GM12878 (cell line): ENCODE results near the gene FGGY. TPM values are rescaled to one million over a fixed set of nuclear protein-coding genes. Genes with fewer than 3 reads are reported as not detected.

Source experiments
- ATAC-seq: fragments of 200-7000 bp; cut with Tn5 transposase; 3 replicates; pipeline ENCODE4 v1.9.1; 2020; ENCODE audit warnings: mild to moderate bottlenecking, moderate library complexity
- BruUV-seq: library from RNA; stranded (reverse); fragments of 400-500 nt; replicated peaks from 2 replicates; lab custom pipeline; 2021; lab: Mats Ljungman, UMichigan
- CTCF ChIA-PET: fragments of 300-600 bp; sonication (Branson Sonifier 250); formaldehyde crosslinking; extraction: SDS; loops from one replicate; lab custom pipeline; 2021; ENCODE audit warnings: inconsistent platforms; lab: Yijun Ruan, JAX
- POLR2A ChIA-PET: fragments of 350-600 bp; formaldehyde crosslinking; extraction: SDS; loops from one replicate; lab custom pipeline; 2021; ENCODE audit warnings: inconsistent platforms; lab: Charles Lee
- RAD21 ChIA-PET: fragments of 300-600 bp; sonication (Branson Sonifier 250); formaldehyde crosslinking; loops from one replicate; lab custom pipeline; 2023; ENCODE audit warnings: antibody characterized with exemption; ENCODE audit not compliant: unreplicated experiment; lab: Charles Lee
- SMC1A ChIA-PET: fragments of 300-600 bp; sonication (Branson Sonifier 250); formaldehyde crosslinking; loops from one replicate; lab custom pipeline; 2023; ENCODE audit not compliant: unreplicated experiment, uncharacterized antibody; lab: Charles Lee
- DNase-seq: peaks from one replicate; pipeline ENCODE4 v3.0.0-alpha.2; 2011; ENCODE audit warnings: low read depth, low spot score
- FAIRE-seq: peaks from 3 replicates; lab custom pipeline; 2011; peaks lifted over from hg19 to GRCh38; lab: Jason Lieb, UNC
- H2AFZ ChIP-seq: 2 replicates; pipeline ENCODE4 v1.6.0; 2011; ENCODE audit warnings: low read depth, low read length, control low read depth; ENCODE audit not compliant: control insufficient read depth
- H3K27ac ChIP-seq: 2 replicates; pipeline ENCODE4 v1.5.1; 2011; ENCODE audit warnings: control low read depth; ENCODE audit not compliant: control insufficient read depth, insufficient read depth
- H3K27me3 ChIP-seq, 2 experiments: replicated peaks in 1 of 2; 2 replicates each; pipeline versions ENCODE4 v1.6.0 to v1.6.1; 2011; ENCODE audit warnings: low read length in 1 of 2; ENCODE audit not compliant: control insufficient read depth in 2 of 2, insufficient read depth in 2 of 2
- H3K36me3 ChIP-seq, 2 experiments: 2 replicates each; pipeline ENCODE4 v1.5.1; 2011; ENCODE audit warnings: low read length in 1 of 2; ENCODE audit not compliant: control insufficient read depth in 2 of 2, insufficient read depth in 2 of 2
- H3K4me1 ChIP-seq: 2 replicates; pipeline ENCODE4 v1.6.1; 2011; ENCODE audit warnings: mild to moderate bottlenecking, low read length, moderate library complexity, mixed read lengths; ENCODE audit not compliant: control insufficient read depth, insufficient read depth
- H3K4me2 ChIP-seq: 2 replicates; pipeline ENCODE4 v1.6.0; 2011; ENCODE audit warnings: control low read depth; ENCODE audit not compliant: control insufficient read depth, insufficient read depth
- H3K4me3 ChIP-seq: fragments of 200-600 bp; sonication (generic); 2 replicates; pipeline ENCODE4 v1.5.1; 2016
- H3K79me2 ChIP-seq: 2 replicates; pipeline ENCODE4 v1.6.0; 2011; ENCODE audit warnings: low read length; ENCODE audit not compliant: control insufficient read depth, insufficient read depth
- H3K9ac ChIP-seq: 2 replicates; pipeline ENCODE4 v1.8.0; 2011; ENCODE audit warnings: low read length, control low read depth, mixed read lengths; ENCODE audit not compliant: control insufficient read depth, insufficient read depth
- H3K9me3 ChIP-seq: replicated peaks from 3 replicates; pipeline ENCODE4 v1.5.1; 2011; ENCODE audit warnings: mild to moderate bottlenecking, low read length; ENCODE audit not compliant: control insufficient read depth, insufficient read depth
- H4K20me1 ChIP-seq: 2 replicates; pipeline ENCODE4 v1.6.0; 2011; ENCODE audit not compliant: control insufficient read depth, insufficient read depth
- MLLT1 ChIP-seq: fragments of 450-650 bp; IDR thresholded peaks from 2 replicates; pipeline ENCODE4 v1.6.1; 2016; ENCODE audit warnings: mild to moderate bottlenecking
- MYB ChIP-seq: fragments of 150-350 bp; IDR thresholded peaks from 2 replicates; pipeline ENCODE4 v1.6.1; 2014; ENCODE audit warnings: mild to moderate bottlenecking, low read depth, low read length, borderline replicate concordance
- NR2F1 ChIP-seq: fragments of 450-650 bp; conservative IDR thresholded peaks from 2 replicates; pipeline ENCODE4 v1.6.1; 2017; ENCODE audit warnings: mild to moderate bottlenecking
- RBBP5 ChIP-seq: fragments of 200-600 bp; sonication (generic); conservative IDR thresholded peaks from 2 replicates; pipeline ENCODE4 v1.6.1; 2016
- WGBS: methylation state at CpG from one replicate; pipeline ENCODE4 v1.1.6; 2016; ENCODE audit warnings: low lambda C conversion rate; ENCODE audit not compliant: insufficient replicate concordance, insufficient coverage; ENCODE audit errors: missing lambda C conversion rate; 5-methylcytosine and 5-hydroxymethylcytosine counted together
- in situ Hi-C: fragments of 300-500 bp; cut with MboI; formaldehyde crosslinking; loops from 9 replicates; pipeline ENCODE4 v1.14.3; 2018; ENCODE audit warnings: mixed read lengths
- intact Hi-C: fragments of 100-400 bp; cut with micrococcal nuclease; formaldehyde crosslinking; loops from one replicate; pipeline ENCODE4 v1.14.2; 2022; ENCODE audit not compliant: unreplicated experiment
- polyA plus RNA-seq, 11 experiments: library from polyadenylated mRNA; depleted of rRNA in 4 of 11; unstranded in 6 of 11; stranded (reverse) in 5 of 11; fragments of >200 nt; fragmentation: Nextera tagmentation in 4 of 11; fragmentation: Illumina TruSeq in 1 of 11; extraction: Ambion mirVana in 4 of 11; extraction: Trizol in 1 of 11; gene quantifications; 1 replicate in 1 of 11; 2 replicates in 10 of 11; pipeline versions ENCODE4 v1.2.1 to v1.2.3, GENCODE V29; 2011 to 2016; ENCODE audit warnings: inconsistent platforms in 2 of 11, missing spikeins in 2 of 11, low read depth in 1 of 11
- total RNA-seq, 4 experiments: library from RNA; depleted of rRNA in 3 of 4; stranded (reverse); fragments of >200 nt in 3 of 4; fragmentation: Illumina TruSeq in 1 of 4; extraction: Trizol in 1 of 4; gene quantifications; 2 replicates each; pipeline versions ENCODE4 v1.2.1 to v1.2.3, GENCODE V29; 2013 to 2021
- TF ChIP-seq, protein P1 (sequence below): IDR thresholded peaks from 2 replicates; pipeline ENCODE4 v1.6.1; 2012; ENCODE audit warnings: mild to moderate bottlenecking, low read depth, low read length
- TF ChIP-seq, protein P2 (sequence below): IDR thresholded peaks from 2 replicates; pipeline ENCODE4 v1.6.1; 2012; ENCODE audit warnings: low read depth, low read length, improper control_type of control experiment

FGGY gene
- total and polyA plus RNA-seq, 10 of the 15 experiments (the other 5 are each of a cell fraction or from before 2014, with no cell fraction given), result 6.2 to 11.9 (median 7.5) TPM

- TF ChIP-seq, protein P1, sequence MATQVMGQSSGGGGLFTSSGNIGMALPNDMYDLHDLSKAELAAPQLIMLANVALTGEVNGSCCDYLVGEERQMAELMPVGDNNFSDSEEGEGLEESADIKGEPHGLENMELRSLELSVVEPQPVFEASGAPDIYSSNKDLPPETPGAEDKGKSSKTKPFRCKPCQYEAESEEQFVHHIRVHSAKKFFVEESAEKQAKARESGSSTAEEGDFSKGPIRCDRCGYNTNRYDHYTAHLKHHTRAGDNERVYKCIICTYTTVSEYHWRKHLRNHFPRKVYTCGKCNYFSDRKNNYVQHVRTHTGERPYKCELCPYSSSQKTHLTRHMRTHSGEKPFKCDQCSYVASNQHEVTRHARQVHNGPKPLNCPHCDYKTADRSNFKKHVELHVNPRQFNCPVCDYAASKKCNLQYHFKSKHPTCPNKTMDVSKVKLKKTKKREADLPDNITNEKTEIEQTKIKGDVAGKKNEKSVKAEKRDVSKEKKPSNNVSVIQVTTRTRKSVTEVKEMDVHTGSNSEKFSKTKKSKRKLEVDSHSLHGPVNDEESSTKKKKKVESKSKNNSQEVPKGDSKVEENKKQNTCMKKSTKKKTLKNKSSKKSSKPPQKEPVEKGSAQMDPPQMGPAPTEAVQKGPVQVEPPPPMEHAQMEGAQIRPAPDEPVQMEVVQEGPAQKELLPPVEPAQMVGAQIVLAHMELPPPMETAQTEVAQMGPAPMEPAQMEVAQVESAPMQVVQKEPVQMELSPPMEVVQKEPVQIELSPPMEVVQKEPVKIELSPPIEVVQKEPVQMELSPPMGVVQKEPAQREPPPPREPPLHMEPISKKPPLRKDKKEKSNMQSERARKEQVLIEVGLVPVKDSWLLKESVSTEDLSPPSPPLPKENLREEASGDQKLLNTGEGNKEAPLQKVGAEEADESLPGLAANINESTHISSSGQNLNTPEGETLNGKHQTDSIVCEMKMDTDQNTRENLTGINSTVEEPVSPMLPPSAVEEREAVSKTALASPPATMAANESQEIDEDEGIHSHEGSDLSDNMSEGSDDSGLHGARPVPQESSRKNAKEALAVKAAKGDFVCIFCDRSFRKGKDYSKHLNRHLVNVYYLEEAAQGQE, result no peak
Measured at GRCh38 chr1:59544615-59545293, 247.9 kb downstream of the FGGY start (continued).

DNA sequence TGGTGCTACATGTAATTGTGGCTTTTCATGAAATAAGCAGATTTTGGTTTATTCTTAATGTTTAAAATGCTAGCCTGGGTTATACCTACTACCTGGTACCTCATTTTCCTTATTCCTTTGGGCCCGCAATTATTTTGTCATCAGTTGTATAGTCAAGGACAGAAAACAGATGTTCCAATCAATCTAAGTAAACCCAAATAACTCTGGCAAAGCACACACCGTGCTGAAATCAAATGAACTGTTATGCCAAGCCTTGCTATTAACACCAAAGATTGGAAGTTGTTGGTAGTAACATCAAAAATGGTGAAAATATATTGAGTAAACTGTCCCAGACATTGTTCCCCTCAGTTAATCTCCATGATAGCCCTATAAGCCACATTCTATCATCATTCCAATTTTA is 248.9 kb downstream of the FGGY start:
- intact Hi-C loops, result no loop called here
- no peak overlapping the region for H3K4me3 ChIP-seq
- TF ChIP-seq MYB (no peak), NR2F1 (no peak), RBBP5 (no peak), MLLT1 (no peak)
- TF ChIP-seq, protein P2, sequence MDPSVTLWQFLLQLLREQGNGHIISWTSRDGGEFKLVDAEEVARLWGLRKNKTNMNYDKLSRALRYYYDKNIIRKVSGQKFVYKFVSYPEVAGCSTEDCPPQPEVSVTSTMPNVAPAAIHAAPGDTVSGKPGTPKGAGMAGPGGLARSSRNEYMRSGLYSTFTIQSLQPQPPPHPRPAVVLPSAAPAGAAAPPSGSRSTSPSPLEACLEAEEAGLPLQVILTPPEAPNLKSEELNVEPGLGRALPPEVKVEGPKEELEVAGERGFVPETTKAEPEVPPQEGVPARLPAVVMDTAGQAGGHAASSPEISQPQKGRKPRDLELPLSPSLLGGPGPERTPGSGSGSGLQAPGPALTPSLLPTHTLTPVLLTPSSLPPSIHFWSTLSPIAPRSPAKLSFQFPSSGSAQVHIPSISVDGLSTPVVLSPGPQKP, result no peak
- TF ChIP-seq, all 136 proteins: peak for 0
- Histone ChIP-seq H3K4me2 (no peak overlapping the region), H3K36me3 (no peaks in the 10 kb centered on the region), H4K20me1 (no peaks in the 10 kb centered on the region), H3K9me3 (no peaks in the 10 kb centered on the region), H3K27ac (no peak overlapping the region), H3K27me3 (no peaks in the 10 kb centered on the region), H3K4me1 (no peaks in the 10 kb centered on the region), H2AFZ (no peak overlapping the region), H3K9ac (no peak overlapping the region), H3K79me2 (no peaks in the 10 kb centered on the region)
- RAD21 ChIA-PET, result no interaction called here
- SMC1A ChIA-PET, result no interaction called here
- no peak for DNase-seq
- no peak for ATAC-seq
- WGBS, result 67% methylated on average over 2 of the region's 2 CpGs
- in situ Hi-C loops, result no loop called here
- POLR2A ChIA-PET, result no interaction called here
- FAIRE-seq, result no peak
- no TSS peak for BruUV-seq
- CTCF ChIA-PET, result no interaction called here
